GF-D8 (cell line): ENCODE measurements around the gene RNF26.

Experiments
- DNase-seq: peaks from one replicate; lab custom pipeline; 2025; lab: John Stamatoyannopoulos, UW

The RNF26 gene

GRCh38 chr11:119334174-119334930 lies at the start of gene RNF26:
TSS of gene RNF26 (plus strand) at chr11:119334527. CDS start at chr11:119335123, 596 bp downstream.
- peak; percentile 100 for DNase-seq

- DNase-seq = no peak
These were observed 48.9 kb upstream of the RNF26 start for GRCh38 chr11:119285431-119285830.

GRCh38 chr11:119288219-119288618 lies 46.1 kb upstream of the RNF26 start:
- no peak for DNase-seq

GRCh38 chr11:119290894-119291497 lies 43.3 kb upstream of the RNF26 start:
- DNase-seq = no peak

GRCh38 chr11:119293461-119293860 lies 40.9 kb upstream of the RNF26 start:
- DNase-seq = no peak

GRCh38 chr11:119295178-119295577 lies 39.1 kb upstream of the RNF26 start:
- DNase-seq = no peak

- no peak for DNase-seq
These were observed 36.4 kb upstream of the RNF26 start for GRCh38 chr11:119297938-119298337.

GRCh38 chr11:119298726-119299125 lies 35.6 kb upstream of the RNF26 start:
- no peak for DNase-seq

- DNase-seq = no peak
These were observed 34.9 kb upstream of the RNF26 start for GRCh38 chr11:119299416-119299815.

- DNase-seq = no peak
These were observed 33.9 kb upstream of the RNF26 start for GRCh38 chr11:119300198-119300964.

- DNase-seq = no peak
These were observed 31.1 kb upstream of the RNF26 start for GRCh38 chr11:119303227-119303718.

- DNase-seq = no peak
These were observed 28.6 kb upstream of the RNF26 start for GRCh38 chr11:119305556-119306372.

- peak; percentile 22 for DNase-seq
These were observed 27.9 kb upstream of the RNF26 start for GRCh38 chr11:119306373-119306890.

GRCh38 chr11:119307219-119307618 lies 27.1 kb upstream of the RNF26 start:
- DNase-seq = no peak

GRCh38 chr11:119307974-119308373 lies 26.4 kb upstream of the RNF26 start:
- DNase-seq = no peak

- DNase-seq = no peak
These were observed 24.9 kb upstream of the RNF26 start for GRCh38 chr11:119309411-119309810.

GRCh38 chr11:119309953-119310681 lies 24.2 kb upstream of the RNF26 start:
- no peak for DNase-seq

GRCh38 chr11:119310682-119311052 lies 23.7 kb upstream of the RNF26 start:
- DNase-seq = no peak

- no peak for DNase-seq
These were observed 19.6 kb upstream of the RNF26 start for GRCh38 chr11:119314726-119315125.

GRCh38 chr11:119315131-119316015 lies 19.0 kb upstream of the RNF26 start:
- DNase-seq = no peak
